HepG2 (cell line): ENCODE data around the gene SFXN5. TPM values are rescaled to one million over a fixed set of nuclear protein-coding genes. Genes with fewer than 3 reads are reported as not detected.

Source experiments
- CEBPZ ChIP-seq: IDR thresholded peaks from 2 replicates; pipeline ENCODE4 v1.6.1; 2012; ENCODE audit warnings: low read length, improper control_type of control experiment
- FOXA1 ChIP-seq, 2 experiments: fragments of 450-650 bp in 1 of 2; sonication (generic) in 1 of 2; formaldehyde crosslinking in 1 of 2; IDR thresholded peaks; 2 replicates each; pipeline versions ENCODE4 v1.4.0 to v1.6.1; 2016 to 2020; ENCODE audit warnings: missing genetic modification reagents in 1 of 2
- KDM2A ChIP-seq: sonication (generic); formaldehyde crosslinking; IDR thresholded peaks from 2 replicates; pipeline ENCODE4 v1.4.0; 2020; ENCODE audit warnings: low read depth, missing genetic modification reagents, borderline replicate concordance
- MEF2D ChIP-seq: sonication (generic); formaldehyde crosslinking; IDR thresholded peaks from 2 replicates; pipeline ENCODE4 v1.5.1; 2020; ENCODE audit warnings: mild to moderate bottlenecking, missing genetic modification reagents
- SMAD3 ChIP-seq: sonication (generic); formaldehyde crosslinking; IDR thresholded peaks from 2 replicates; pipeline ENCODE4 v1.4.0; 2020; ENCODE audit warnings: missing genetic modification reagents
- SP2 ChIP-seq: sonication (generic); formaldehyde crosslinking; IDR thresholded peaks from 2 replicates; pipeline ENCODE4 v1.5.1; 2020; ENCODE audit warnings: mild to moderate bottlenecking, missing genetic modification reagents
- SUZ12 ChIP-seq: fragments of 150-350 bp; IDR thresholded peaks from 2 replicates; pipeline ENCODE4 v1.6.1; 2014; ENCODE audit warnings: low read depth, low read length
- TGIF2 ChIP-seq: IDR thresholded peaks from 2 replicates; pipeline ENCODE4 v1.6.1; 2016; ENCODE audit warnings: control low read depth, missing compliant biosample characterization
- THAP11 ChIP-seq: IDR thresholded peaks from 2 replicates; pipeline ENCODE4 v1.6.1; 2016; ENCODE audit warnings: missing biosample characterization, missing genetic modification reagents
- XRCC5 ChIP-seq: fragments of 200-400 bp; formaldehyde crosslinking; optimal IDR thresholded peaks from 2 replicates; pipeline ENCODE3; 2017; ENCODE audit warnings: mild to moderate bottlenecking, low read length
- ZNF576 ChIP-seq: sonication (generic); formaldehyde crosslinking; IDR thresholded peaks from 2 replicates; pipeline ENCODE4 v1.4.0; 2020; ENCODE audit warnings: mild to moderate bottlenecking, missing genetic modification reagents
- ZNF768 ChIP-seq: sonication (generic); formaldehyde crosslinking; IDR thresholded peaks from 2 replicates; pipeline ENCODE4 v1.4.0; 2020; ENCODE audit warnings: missing genetic modification reagents
- ZNF776 ChIP-seq: sonication (generic); formaldehyde crosslinking; IDR thresholded peaks from 2 replicates; pipeline ENCODE4 v1.4.0; 2020; ENCODE audit warnings: mild to moderate bottlenecking, missing genetic modification reagents
- ZNF891 ChIP-seq: sonication (generic); formaldehyde crosslinking; IDR thresholded peaks from 2 replicates; pipeline ENCODE4 v1.5.0; 2020; ENCODE audit warnings: mild to moderate bottlenecking, missing genetic modification reagents
- polyA plus RNA-seq, 8 experiments: library from polyadenylated mRNA; depleted of rRNA in 3 of 8; stranded (reverse) in 7 of 8; unstranded in 1 of 8; fragments of >200 nt; fragmentation: Illumina TruSeq in 4 of 8; extraction: Trizol in 4 of 8; gene quantifications; 2 replicates each; pipeline versions ENCODE4 v1.2.1 to v1.2.3, GENCODE V29; 2011 to 2016; ENCODE audit warnings: low read depth in 4 of 8, missing spikeins in 1 of 8, mixed read lengths in 1 of 8; ENCODE audit not compliant: insufficient read depth in 1 of 8
- total RNA-seq, 5 experiments: library from RNA; depleted of rRNA; stranded (reverse); fragments of >200 nt; fragmentation: Illumina TruSeq; extraction: Trizol; gene quantifications; 2 replicates each; pipeline ENCODE4 v1.2.3, GENCODE V29; 2016; ENCODE audit warnings: low read depth in 1 of 5
- TF ChIP-seq, protein P1 (sequence below): sonication (generic); formaldehyde crosslinking; IDR thresholded peaks from 2 replicates; pipeline ENCODE4 v1.4.0; 2020; ENCODE audit warnings: mild to moderate bottlenecking, missing genetic modification reagents, borderline replicate concordance
- TF ChIP-seq, protein P2 (sequence below): sonication (generic); formaldehyde crosslinking; IDR thresholded peaks from 2 replicates; pipeline ENCODE4 v1.5.1; 2020; ENCODE audit warnings: missing genetic modification reagents, mild to moderate bottlenecking, borderline replicate concordance
- TF ChIP-seq, protein P3 (sequence below): IDR thresholded peaks from 2 replicates; pipeline ENCODE4 v1.6.1; 2016; ENCODE audit warnings: low read depth, control low read depth

SFXN5 gene
- total and polyA plus RNA-seq, 2 of the 13 experiments (the other 11 are each of a cell fraction or from before 2014, with no cell fraction given) = 34.9 to 37.4 TPM

DNA sequence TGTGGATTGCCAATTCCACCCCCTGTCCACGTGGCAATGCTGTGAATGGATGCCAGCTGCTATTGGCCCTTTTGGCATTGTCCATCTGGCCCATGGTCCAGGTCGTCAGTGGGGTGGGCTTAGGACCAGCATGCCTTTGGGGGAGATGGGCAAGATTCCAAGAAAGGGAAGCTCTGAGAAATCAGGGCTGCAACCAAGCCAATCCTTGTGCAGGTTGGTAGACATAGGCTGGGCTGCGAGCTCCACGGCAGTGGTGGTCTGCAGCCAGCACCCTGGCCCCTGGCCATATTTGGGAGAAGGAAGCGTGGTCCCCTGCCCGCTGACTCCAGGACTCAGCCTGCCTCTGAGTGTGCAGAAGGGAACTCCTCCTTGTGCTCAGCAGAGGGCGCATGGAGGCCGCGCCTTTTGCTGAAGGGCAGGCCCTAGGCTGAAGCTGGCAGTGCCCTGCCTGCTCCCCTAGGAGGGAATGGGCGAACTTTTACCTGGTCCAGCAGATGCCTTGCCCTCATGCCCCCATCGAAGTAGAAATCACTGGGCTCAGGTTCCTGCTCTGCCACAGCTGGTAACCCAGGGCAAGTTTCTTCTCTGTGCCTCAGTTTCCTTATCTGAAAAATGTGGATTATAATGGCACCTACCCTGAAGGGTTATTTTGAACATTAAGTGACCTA, 178.9 kb downstream of the SFXN5 start (continued):
- TF ChIP-seq, protein P1, sequence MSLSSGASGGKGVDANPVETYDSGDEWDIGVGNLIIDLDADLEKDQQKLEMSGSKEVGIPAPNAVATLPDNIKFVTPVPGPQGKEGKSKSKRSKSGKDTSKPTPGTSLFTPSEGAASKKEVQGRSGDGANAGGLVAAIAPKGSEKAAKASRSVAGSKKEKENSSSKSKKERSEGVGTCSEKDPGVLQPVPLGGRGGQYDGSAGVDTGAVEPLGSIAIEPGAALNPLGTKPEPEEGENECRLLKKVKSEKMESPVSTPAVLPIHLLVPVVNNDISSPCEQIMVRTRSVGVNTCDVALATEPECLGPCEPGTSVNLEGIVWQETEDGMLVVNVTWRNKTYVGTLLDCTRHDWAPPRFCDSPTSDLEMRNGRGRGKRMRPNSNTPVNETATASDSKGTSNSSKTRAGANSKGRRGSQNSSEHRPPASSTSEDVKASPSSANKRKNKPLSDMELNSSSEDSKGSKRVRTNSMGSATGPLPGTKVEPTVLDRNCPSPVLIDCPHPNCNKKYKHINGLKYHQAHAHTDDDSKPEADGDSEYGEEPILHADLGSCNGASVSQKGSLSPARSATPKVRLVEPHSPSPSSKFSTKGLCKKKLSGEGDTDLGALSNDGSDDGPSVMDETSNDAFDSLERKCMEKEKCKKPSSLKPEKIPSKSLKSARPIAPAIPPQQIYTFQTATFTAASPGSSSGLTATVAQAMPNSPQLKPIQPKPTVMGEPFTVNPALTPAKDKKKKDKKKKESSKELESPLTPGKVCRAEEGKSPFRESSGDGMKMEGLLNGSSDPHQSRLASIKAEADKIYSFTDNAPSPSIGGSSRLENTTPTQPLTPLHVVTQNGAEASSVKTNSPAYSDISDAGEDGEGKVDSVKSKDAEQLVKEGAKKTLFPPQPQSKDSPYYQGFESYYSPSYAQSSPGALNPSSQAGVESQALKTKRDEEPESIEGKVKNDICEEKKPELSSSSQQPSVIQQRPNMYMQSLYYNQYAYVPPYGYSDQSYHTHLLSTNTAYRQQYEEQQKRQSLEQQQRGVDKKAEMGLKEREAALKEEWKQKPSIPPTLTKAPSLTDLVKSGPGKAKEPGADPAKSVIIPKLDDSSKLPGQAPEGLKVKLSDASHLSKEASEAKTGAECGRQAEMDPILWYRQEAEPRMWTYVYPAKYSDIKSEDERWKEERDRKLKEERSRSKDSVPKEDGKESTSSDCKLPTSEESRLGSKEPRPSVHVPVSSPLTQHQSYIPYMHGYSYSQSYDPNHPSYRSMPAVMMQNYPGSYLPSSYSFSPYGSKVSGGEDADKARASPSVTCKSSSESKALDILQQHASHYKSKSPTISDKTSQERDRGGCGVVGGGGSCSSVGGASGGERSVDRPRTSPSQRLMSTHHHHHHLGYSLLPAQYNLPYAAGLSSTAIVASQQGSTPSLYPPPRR (CRISPR knock-in tag) = no peak
- TF ChIP-seq SP2 (CRISPR knock-in tag) (no peak), SUZ12 (no peak), KDM2A (peak; percentile 60; the same call in 1 of the 2 replicates), ZNF768 (CRISPR knock-in tag) (peak; percentile 67; the same call in 1 of the 2 replicates), CEBPZ (no peak), SMAD3 (CRISPR knock-in tag) (no peak), ZNF776 (0 out of 2 replicates have a peak, but pooled peaks have one; percentile 36), THAP11 (CRISPR knock-in tag) (peak; percentile 34; the same call in 1 of the 2 replicates), FOXA1 (IDR thresholded peaks at IDR 0.05) (no peak), FOXA1 (CRISPR knock-in tag; IDR thresholded peaks at IDR 0.05) (no peak), TGIF2 (no peak), ZNF576 (CRISPR knock-in tag) (0 out of 2 replicates have a peak, but pooled peaks have one; percentile 58), MEF2D (CRISPR knock-in tag) (no peak), XRCC5 (peak; percentile 79), ZNF891 (CRISPR knock-in tag) (no peak)
- TF ChIP-seq, protein P2, sequence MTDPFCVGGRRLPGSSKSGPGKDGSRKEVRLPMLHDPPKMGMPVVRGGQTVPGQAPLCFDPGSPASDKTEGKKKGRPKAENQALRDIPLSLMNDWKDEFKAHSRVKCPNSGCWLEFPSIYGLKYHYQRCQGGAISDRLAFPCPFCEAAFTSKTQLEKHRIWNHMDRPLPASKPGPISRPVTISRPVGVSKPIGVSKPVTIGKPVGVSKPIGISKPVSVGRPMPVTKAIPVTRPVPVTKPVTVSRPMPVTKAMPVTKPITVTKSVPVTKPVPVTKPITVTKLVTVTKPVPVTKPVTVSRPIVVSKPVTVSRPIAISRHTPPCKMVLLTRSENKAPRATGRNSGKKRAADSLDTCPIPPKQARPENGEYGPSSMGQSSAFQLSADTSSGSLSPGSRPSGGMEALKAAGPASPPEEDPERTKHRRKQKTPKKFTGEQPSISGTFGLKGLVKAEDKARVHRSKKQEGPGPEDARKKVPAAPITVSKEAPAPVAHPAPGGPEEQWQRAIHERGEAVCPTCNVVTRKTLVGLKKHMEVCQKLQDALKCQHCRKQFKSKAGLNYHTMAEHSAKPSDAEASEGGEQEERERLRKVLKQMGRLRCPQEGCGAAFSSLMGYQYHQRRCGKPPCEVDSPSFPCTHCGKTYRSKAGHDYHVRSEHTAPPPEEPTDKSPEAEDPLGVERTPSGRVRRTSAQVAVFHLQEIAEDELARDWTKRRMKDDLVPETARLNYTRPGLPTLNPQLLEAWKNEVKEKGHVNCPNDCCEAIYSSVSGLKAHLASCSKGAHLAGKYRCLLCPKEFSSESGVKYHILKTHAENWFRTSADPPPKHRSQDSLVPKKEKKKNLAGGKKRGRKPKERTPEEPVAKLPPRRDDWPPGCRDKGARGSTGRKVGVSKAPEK (CRISPR knock-in tag) = no peak
- TF ChIP-seq, protein P3, sequence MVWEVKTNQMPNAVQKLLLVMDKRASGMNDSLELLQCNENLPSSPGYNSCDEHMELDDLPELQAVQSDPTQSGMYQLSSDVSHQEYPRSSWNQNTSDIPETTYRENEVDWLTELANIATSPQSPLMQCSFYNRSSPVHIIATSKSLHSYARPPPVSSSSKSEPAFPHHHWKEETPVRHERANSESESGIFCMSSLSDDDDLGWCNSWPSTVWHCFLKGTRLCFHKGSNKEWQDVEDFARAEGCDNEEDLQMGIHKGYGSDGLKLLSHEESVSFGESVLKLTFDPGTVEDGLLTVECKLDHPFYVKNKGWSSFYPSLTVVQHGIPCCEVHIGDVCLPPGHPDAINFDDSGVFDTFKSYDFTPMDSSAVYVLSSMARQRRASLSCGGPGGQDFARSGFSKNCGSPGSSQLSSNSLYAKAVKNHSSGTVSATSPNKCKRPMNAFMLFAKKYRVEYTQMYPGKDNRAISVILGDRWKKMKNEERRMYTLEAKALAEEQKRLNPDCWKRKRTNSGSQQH (CRISPR knock-in tag) = no peak
